GM21390 (cell line): ENCODE measurements around the gene EZH1.
"Not testable (repeated sequence)": the region's sequence is repeated elsewhere in the genome, so short reads cannot be mapped to it uniquely, and the experiment has no call there.

Source experiments
- ATAC-seq: cut with Tn5 transposase; IDR thresholded peaks from one replicate; pipeline ENCODE4 v1.9.1; 2021; ENCODE audit not compliant: unreplicated experiment

Gene EZH1

DNA sequence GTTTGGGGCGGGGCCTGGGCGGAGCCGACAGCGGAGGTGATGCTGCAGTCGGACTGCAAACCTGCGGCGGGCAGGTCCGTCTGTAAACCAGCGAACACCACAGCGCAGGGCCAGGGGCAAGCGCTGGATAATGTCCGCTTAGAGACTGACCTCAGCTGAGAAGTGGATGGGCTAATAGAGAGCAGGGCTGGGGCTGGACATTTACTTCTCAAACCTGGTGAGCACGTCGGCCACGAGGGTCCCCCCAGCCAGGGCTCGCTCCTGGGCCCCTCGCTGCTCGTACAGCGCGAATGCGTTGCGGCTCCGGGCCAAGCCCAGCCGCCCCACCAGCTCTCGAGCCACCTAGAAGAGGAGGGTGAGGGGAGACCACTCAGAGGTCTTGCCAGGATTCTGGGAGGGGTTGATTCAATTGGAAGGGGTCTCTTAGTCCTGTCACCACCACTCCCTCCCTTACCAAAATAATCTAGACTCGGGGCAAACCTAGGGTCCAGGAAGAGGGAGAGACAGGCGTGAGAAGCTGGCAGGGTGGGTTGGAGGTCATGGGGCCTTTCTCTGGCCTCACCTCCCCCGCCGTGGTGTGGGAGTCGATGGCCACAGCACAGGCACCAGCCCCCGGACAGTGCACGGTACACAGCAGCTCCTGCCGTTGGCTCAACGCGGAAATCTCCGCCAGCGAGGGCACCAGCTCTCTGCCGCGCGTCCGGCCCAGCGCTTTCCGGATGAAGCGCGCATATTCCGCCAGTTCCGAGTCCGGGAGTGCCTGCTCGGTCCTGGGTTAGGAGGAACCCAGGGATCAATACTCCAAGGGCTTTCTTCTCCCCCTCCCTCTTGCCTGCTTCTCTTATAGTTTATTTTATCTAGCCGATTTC, 73.8 kb downstream of the EZH1 start:
- no peak for ATAC-seq

DNA sequence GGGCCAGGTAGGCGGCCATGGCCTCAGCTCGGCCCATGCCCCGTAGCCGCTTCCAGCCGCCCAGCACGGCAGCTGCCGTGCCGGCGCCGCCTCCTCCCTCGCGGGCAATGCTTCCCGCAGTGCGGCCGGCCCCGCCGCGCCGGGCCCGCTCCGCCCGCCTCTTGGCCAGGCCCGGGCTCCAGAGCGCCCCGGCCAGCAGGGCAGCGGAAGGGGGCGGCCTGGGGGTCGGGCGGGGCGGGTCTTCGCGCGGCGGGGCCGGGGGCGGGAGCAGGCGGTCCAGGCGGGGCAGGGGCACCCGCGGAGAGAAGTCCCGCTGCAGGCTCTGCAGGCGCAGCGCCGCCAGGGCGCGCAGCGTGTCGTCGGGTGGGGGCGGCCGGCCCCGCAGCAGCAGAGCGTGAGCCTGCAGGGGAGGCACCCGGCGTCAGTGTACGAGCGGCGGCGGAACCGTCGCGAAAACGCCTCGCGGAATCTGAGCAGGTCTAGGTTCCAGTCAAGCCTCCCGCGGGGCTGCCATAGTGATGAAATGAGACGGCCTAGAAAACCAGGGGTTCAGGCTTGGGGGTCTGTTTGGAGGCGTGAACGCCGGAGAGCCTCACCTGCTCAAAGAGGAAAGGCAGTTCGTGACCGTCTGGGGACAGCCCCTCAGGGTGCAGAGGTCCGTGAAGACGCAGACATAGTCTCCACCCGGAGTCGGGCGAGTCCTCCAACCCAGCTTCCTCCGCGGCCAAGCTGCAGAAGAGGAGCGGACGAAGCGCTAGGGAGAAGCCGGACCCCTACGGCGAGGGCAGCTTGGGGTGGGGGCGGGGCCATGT, 74.7 kb downstream of the EZH1 start:
- ATAC-seq, result no peak

DNA sequence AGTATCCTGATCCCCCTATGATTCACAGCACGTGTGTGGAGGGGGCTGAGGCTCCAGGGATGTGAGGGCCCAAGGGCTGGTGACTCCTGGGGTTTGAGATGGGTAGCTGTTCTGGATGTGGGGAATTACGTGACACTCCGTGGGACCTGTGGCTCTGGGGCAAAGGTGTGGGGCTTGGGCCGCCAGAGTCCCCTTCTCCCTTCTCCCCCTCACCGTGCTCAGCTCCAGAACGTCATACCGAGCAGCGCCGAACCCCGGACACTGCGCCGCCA, 75.2 kb downstream of the EZH1 start:
- no peak for ATAC-seq

DNA sequence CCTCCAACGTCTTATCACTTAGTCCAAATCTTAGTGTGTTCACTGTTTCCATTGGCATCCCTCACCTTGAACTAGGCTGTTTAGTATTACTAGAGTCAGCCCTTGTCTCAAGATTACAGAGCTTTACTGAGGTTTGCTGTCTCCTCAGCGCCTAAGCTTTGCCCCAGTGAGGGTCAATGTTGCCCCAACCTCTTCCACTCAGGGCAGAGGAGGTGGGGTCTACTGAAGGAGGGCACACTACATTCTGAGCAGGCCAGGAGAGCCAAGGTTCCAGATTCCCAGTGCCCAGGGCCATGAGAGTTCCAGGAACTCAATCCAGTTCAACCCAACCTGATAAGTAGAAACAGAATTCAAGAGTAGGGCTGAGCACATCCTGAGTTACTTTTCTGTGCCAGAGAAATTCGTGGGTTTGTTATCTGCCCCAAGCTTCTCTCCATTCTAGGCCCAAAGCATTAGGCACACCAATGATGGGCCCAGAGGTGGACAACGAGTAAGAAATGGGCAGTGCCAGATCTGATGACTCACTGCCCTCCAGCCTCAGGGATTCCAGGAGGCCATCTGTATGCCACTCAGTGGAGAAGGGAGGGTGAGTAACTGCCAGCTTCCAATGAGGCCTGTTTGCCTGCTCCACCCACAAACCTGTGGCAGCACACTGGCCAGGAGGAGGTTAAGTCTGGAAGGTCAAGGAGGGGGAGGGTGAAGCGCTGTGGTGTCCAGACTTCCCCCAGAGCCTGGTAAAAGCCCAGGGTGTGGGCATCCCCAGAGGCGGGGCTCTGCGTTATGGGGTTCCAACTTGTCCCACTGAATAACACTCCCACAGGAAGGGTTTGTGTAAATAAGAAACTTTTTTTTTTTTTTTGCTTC, 77.5 kb downstream of the EZH1 start:
- no peak for ATAC-seq

DNA sequence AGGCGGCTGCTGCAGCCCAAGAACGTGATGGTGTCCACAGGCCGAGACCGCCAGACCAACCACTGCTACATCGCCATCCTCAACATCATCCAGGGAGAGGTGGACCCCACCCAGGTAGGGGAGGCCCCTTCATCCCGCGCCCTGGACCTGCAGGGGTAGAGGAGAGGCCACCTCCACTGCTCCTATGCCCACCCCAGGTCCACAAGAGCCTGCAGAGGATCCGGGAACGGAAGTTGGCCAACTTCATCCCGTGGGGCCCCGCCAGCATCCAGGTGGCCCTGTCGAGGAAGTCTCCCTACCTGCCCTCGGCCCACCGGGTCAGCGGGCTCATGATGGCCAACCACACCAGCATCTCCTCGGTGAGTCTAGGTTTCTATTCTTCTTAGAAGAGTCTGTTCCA, 78.7 kb downstream of the EZH1 start:
- ATAC-seq, result not testable (repeated sequence)

DNA sequence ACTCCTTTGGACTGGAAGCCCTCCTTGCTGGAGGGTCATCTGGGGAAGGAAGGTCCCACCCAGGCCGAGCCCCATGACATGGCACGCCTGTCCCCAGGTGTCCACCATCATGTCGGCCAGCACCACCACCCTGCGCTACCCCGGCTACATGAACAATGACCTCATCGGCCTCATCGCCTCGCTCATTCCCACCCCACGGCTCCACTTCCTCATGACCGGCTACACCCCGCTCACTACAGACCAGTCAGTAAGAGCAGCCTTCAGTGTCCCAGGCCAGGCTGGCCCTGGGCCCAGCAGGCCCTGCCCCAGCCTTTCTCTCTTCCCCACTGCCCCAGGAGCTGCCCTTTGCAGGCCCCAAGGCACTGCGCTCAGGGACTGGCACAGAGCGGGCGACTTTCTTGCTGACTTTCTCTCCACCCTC, 79.2 kb downstream of the EZH1 start:
- no peak for ATAC-seq

DNA sequence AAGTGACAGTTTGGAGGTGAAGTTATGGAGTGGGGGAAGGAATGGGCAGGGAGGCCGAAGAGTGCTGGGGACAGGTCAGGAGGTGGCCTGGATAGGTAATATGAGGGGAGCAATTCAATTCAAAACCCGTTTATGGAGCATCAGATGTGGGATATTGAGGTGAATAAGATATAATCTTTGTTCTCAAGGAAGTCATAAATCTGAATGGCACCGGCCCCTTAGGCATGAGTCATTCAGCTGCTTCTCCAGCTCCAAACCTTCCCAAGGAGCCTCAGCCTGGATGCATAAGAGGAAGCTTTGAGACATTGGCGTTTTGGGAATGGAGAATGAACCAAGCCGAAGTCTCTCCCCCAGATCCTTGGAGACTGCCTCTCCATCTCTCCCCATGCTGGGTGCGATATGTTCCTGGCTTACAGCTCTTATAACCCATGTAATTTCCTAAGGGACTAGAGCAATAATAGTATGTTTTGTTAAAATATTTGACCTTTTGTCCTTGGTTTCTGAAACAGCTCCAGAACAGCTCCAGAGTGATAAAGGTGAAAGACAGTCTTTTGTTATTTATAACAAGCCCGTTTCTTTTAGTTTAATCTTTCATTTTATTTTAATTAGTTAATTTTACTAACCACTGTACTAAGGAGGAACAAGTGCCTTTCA, 84.0 kb downstream of the EZH1 start:
- no peak for ATAC-seq

DNA sequence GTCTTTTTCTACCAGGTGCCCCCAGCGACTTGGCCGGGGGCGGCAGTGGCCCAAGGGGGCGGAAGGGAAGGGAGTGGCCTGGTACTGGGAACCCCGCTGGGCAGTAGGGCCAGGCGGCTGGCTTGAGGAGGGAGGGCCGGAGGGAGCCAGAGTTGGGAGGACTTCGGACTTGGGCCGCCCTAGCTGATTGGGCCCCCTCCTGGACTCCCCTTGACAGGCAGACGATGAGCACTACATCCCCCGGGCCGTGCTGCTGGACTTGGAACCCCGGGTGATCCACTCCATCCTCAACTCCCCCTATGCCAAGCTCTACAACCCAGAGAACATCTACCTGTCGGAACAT, 84.9 kb downstream of the EZH1 start:
- ATAC-seq, result not testable (repeated sequence)

DNA sequence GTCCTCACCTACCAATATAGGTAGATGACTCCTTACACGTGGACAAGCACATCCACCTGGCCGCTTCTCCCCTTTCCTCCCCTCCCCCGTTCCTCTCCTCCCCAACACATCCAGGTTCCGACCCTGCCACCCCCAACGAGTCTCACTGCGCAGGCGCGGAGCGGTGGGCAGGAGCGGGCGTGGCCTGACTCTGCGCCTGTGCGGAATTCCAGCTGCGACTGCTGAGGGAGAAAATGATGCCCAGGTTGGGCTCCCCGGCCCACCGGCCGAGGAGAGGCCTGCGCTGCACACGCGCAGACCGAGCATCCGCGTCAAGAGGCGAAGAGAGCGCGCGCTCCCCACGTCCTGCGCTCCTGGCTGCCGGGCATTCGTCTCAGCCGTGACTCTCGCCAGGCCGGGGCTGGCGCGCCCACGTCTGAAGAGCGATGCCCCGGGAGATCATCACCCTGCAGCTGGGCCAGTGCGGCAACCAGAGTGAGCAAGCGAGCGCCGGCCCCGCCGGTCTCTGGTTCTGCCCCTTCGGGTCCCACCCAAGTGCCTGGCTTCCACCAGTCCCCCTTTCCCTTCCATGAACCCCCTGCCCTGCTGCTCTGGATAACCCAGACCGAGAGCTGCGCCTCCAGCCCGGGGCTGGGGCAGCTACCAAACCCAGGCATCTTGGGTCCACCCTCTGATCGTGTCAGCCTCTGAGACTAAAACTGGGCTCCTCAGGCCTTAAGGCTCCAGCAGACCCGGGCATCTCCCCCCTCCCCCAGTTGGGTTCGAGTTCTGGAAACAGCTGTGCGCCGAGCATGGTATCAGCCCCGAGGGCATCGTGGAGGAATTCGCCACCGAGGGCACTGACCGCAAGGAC, 85.5 kb downstream of the EZH1 start, which contains the start of gene TUBG2:
TSS of gene TUBG2 (plus strand) at position 206 of the 853 bp plus-strand sequence. CDS start at position 426, 220 bp downstream.
- no peak for ATAC-seq

DNA sequence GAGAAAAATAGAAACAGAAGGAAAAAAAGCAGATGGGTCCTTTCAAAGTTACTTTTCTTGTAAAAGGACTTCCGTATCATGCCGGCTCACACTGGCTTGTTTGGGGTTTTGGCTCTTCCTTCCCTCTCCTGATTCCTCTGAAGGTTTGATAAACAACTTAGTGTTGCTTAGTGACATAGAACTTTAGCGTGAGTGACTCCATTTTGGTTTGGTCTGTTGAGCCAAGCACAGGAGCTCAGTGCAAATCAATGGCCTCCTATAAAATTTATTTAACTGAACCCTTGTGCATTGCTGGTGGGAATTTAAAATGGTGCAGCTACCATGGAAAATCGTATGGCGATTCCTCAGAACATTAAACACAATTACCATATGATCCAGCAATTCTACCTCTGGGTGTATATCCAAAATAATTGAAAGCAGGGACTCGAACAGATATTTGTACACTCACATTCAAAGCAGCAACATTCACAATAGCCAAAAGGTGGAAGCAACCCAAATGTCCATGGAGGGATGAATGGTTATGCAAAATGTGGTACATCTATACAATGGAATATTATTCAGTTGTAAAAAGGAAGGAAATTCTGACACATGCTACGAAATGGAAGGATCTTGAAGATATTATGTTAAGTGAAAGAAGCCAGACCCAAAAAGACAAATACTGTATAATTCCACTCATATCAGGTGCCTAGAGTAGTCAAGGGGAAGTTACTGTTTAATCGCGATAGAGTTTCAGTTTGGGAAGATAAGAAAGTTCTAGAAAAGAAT, 86.8 kb downstream of the EZH1 start:
- ATAC-seq, result no peak

DNA sequence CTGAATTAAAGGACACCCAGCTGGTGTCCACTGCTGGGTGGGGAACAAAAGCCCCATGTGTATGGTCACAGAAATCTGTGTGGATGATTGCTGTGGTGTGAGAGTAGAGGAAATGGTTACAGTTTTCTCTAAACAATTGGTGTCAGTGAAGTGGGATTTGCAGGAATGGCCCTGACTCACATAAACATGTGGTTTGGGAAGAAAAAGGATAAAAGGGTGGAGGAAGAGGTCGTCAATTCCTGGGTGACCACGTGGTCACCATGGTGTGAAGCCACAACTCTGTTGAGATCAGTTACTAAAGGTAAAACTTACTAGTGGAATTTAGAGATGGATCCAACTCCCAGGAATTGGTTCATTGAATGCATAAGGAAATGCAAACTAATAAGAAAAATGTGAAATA, 89.3 kb downstream of the EZH1 start:
- no peak for ATAC-seq

DNA sequence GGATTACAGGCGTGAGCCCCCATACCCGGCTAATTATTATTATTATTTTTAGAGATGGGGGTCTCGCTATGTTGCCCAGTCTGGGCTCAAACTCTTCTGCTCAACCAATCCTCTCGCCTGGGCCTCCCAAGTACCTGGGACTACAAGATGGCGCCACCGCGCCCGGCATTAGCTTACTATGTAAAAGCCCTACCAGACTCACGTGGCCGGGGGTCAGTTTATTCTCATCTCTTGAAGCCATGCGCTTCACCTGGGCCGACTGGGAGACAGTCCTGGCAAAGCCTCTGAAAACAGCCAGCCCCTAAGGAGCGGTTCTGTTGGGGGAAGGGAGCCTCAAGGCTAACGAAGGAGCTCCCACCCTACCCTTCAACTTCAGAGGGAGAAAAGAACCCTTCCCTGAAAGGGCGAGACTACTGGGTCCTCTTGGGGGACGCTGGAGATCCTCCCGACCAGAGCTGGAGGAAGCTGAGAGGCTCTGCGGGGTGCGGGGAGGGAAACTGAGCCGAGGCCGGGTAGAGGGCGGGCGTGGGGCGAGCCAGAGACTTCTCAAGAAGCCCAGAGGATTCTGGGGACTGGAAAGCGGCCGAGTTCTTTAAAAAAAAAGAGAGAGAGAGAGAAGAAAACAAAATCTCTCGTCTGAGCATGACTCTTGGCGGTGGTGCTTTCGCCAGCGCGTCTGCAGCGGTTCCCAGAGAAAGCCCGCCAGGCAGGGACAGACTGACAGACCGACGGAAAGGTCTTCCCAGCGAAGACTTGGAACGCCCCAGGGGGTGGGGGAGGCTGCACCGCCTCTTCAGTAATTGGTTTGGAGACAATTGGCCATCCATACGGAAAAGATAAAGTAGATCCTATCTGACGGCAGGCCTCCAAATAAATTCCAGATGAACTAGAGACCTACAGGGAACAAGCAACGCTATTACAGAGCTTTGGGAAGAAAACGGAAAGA, 91.4 kb downstream of the EZH1 start:
- ATAC-seq, result no peak

DNA sequence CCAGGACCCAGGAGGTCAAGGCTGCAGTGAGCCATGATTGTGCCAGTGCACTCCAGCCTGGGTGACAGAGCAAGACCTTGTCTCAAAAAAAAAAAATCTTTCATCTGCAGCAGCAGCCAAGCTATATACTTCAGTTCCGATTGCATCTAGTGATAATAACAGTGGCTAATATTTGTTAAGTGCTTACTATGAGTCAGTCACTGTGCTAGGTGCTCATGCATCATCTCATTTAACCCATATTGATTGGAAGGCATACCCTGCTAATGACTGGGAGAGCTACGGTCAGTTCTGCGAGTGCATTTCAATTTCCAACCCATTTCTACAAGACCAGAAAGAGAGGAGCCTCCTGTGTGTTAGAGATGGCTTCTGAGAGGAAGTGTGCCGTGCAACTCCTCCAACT, 93.4 kb downstream of the EZH1 start:
- ATAC-seq, result no peak
